GM18909 (cell line): Measurements from ENCODE around the gene MTSS2.
"Not testable (repeated sequence)": the region's sequence is repeated elsewhere in the genome, so short reads cannot be mapped to it uniquely, and the experiment has no call there.

ENCODE experiments used
- ATAC-seq: cut with Tn5 transposase; IDR thresholded peaks from one replicate; pipeline ENCODE4 v1.9.1; 2021; ENCODE audit warnings: mild to moderate bottlenecking; ENCODE audit not compliant: unreplicated experiment, poor library complexity

MTSS2 gene

GRCh38 chr16:70678121-70678897 is 7.5 kb downstream of the MTSS2 start:
- no peak for ATAC-seq

GRCh38 chr16:70677499-70678120 is 8.2 kb downstream of the MTSS2 start:
- ATAC-seq: no peak

GRCh38 chr16:70676675-70677498 is 9.0 kb downstream of the MTSS2 start:
- ATAC-seq: no peak

- ATAC-seq: no peak
These were observed 9.9 kb downstream of the MTSS2 start for GRCh38 chr16:70675851-70676513.

GRCh38 chr16:70674221-70675014 is 11.4 kb downstream of the MTSS2 start:
- ATAC-seq: no peak

- ATAC-seq: not testable (repeated sequence)
These were observed 14.9 kb downstream of the MTSS2 start for GRCh38 chr16:70670938-70671337.

GRCh38 chr16:70670175-70670574 is 15.7 kb downstream of the MTSS2 start:
- no peak for ATAC-seq

- ATAC-seq: no peak
These were observed 19.8 kb downstream of the MTSS2 start for GRCh38 chr16:70665806-70666735.

GRCh38 chr16:70665113-70665694 is 20.6 kb downstream of the MTSS2 start:
- ATAC-seq: no peak

- ATAC-seq: no peak
These were observed 21.3 kb downstream of the MTSS2 start for GRCh38 chr16:70664325-70665112.

- ATAC-seq: no peak
These were observed 22.1 kb downstream of the MTSS2 start for GRCh38 chr16:70663524-70664324.

GRCh38 chr16:70662991-70663523 is 22.8 kb downstream of the MTSS2 start:
- no peak for ATAC-seq

- no peak for ATAC-seq
These were observed 23.8 kb downstream of the MTSS2 start for GRCh38 chr16:70661918-70662641.

- no peak for ATAC-seq
These were observed 24.3 kb downstream of the MTSS2 start for GRCh38 chr16:70661534-70661917.

- ATAC-seq: no peak
These were observed 25.0 kb downstream of the MTSS2 start for GRCh38 chr16:70660672-70661350.
